ENCODE results near the gene FSD1. TPM values are rescaled to one million over a fixed set of nuclear protein-coding genes. Genes with fewer than 3 reads are reported as not detected.

FSD1 gene
- total and polyA plus RNA-seq, 9 of the 15 experiments (the other 6 are each of a cell fraction or from before 2014, with no cell fraction given): 0.11 to 1.9 (median 0.94) TPM; not detected in 1

- TF ChIP-seq HNRNPL (IDR thresholded peaks at IDR 0.05; ENCODE audit: low read depth, low read length) (no peak), ZBTB33 (CRISPR knock-in tag; IDR thresholded peaks at IDR 0.05) (peak; percentile 80)
Measured at GRCh38 chr19:4372165-4373012, 68.0 kb downstream of the FSD1 start (continued).

- no peak overlapping the region for H3K4me2 ChIP-seq (ENCODE audit: insufficient read depth, low read length)
- TF ChIP-seq RBM22 (IDR thresholded peaks at IDR 0.05; ENCODE audit: low read depth, low read length, poor library complexity, severe bottlenecking): peak; percentile 6
- no peak for TF ChIP-seq ARNT (IDR thresholded peaks at IDR 0.05)
- no peak for TF ChIP-seq NR2C2 (CRISPR knock-in tag; IDR thresholded peaks at IDR 0.05)
- no peak for TF ChIP-seq NR2C2 (tag; IDR thresholded peaks at IDR 0.05)
- TF ChIP-seq NFE2 (IDR thresholded peaks at IDR 0.05; ENCODE audit: low read depth): no peak
- TF ChIP-seq NCOA2 (IDR thresholded peaks at IDR 0.05; ENCODE audit: partially characterized antibody in 2 of 2): no peak
- no peak for TF ChIP-seq SMARCB1 (IDR thresholded peaks at IDR 0.05; ENCODE audit: insufficient read length, low read depth)
- no peak for TF ChIP-seq NCOA4 (IDR thresholded peaks at IDR 0.05; ENCODE audit: partially characterized antibody)
- no peak for TF ChIP-seq ZBTB33 (CRISPR knock-in tag; IDR thresholded peaks at IDR 0.05)
- TF ChIP-seq ZNF551 (CRISPR knock-in tag; IDR thresholded peaks at IDR 0.05): no peak
- TF ChIP-seq XRCC4 (IDR thresholded peaks at IDR 0.05; ENCODE audit: extremely low read depth, insufficient read depth, insufficient read length): no peak
- TF ChIP-seq SMARCE1 (IDR thresholded peaks at IDR 0.05): no peak
- no peak for TF ChIP-seq ASH1L (IDR thresholded peaks at IDR 0.05; ENCODE audit: borderline replicate concordance, low read depth, partially characterized antibody)
- TF ChIP-seq PURB (CRISPR knock-in tag; IDR thresholded peaks at IDR 0.05; ENCODE audit: low read depth): no peak
- TF ChIP-seq CSDE1 (IDR thresholded peaks at IDR 0.05): no peak
- TF ChIP-seq ZNF444 (CRISPR knock-in tag; IDR thresholded peaks at IDR 0.05): no peak
Measured at GRCh38 chr19:4373013-4373367, 68.6 kb downstream of the FSD1 start.

More at GRCh38 chr19:4373013-4373367, 68.6 kb downstream of the FSD1 start:
- no peak for DNase-seq (ENCODE audit: extremely low read depth in 1 of 4, low spot score in 3 of 4)
- Histone ChIP-seq H3K79me2 (ENCODE audit: control insufficient read depth, insufficient read depth, low read length) (peaks cover 93% of the 10 kb centered on the region), H3K9me1 (ENCODE audit: control insufficient read depth, insufficient read depth, low read length) (no peaks in the 10 kb centered on the region), H3K4me3 (no peak overlapping the region), H2AFZ (ENCODE audit: low read depth, low read length) (no peak overlapping the region), H3K9me3 (replicated peaks; ENCODE audit: control insufficient read depth, insufficient read depth, low read depth, low read length) (no peaks in the 10 kb centered on the region), H4K20me1 (replicated peaks; ENCODE audit: control insufficient read depth, insufficient read depth, low read length) (peaks cover 8% of the 10 kb centered on the region), H3K9ac (ENCODE audit: insufficient read depth in 1 of 2, low read depth in 2 of 2, low read length in 2 of 2) (peak overlapping the region; percentile 93 to 94; a peak in 3 of 4 replicates), H3K27me3 (ENCODE audit: control insufficient read depth in 2 of 2, insufficient read depth in 2 of 2, low read length in 2 of 2) (no peaks in the 10 kb centered on the region), H3K4me1 (replicated peaks in 1 of 2; ENCODE audit: control insufficient read depth in 2 of 2, insufficient read depth in 2 of 2, low read length in 2 of 2) (peaks cover 82 to 99% of the 10 kb centered on the region in 2 experiments), H3K27ac (ENCODE audit: extremely low read depth, low read depth, low read length) (peak overlapping the region; percentile 99; the same call in 2 of the 3 replicates), H3K36me3 (ENCODE audit: control insufficient read depth, insufficient read depth, low read length) (peaks cover 50% of the 10 kb centered on the region; the same call in 2 of the 3 replicates)
- WGBS (ENCODE audit: insufficient coverage, low coverage, missing lambda C conversion rate): 100% methylated on average over 1 of the region's 8 CpGs
- intact Hi-C loops (cut with micrococcal nuclease): no loop called here
- ChIA-PET CTCF (ENCODE audit: low intra/inter-chr PET ratio) (no interaction called here), POLR2A (interaction anchor here (0.5 to 1.2 kb wide), 3 partner anchors 12 to 508 kb away, joined by 3 to 6 read pairs (median 4); no protein-coding TSS in a partner anchor)
- FAIRE-seq: no peak
- ATAC-seq: no peak
- in situ Hi-C loops (cut with MboI): no loop called here
- BruUV-seq (replicated peaks): no TSS peak
